Epithelial cell of alveolus of lung (primary cell): ENCODE results near the gene DAPL1. TPM values are rescaled to one million over a fixed set of nuclear protein-coding genes. Genes with fewer than 3 reads are reported as not detected.

Experiments
- total RNA-seq: library from RNA; depleted of rRNA; stranded (reverse); fragments of >200 nt; gene quantifications from 2 replicates; pipeline ENCODE4 v1.2.1, GENCODE V29; 2015

The DAPL1 gene, protein sequence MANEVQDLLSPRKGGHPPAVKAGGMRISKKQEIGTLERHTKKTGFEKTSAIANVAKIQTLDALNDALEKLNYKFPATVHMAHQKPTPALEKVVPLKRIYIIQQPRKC
- total RNA-seq: not detected in 2 replicates

GRCh38 chr2:158795195-158795924, at the start of gene DAPL1:
Gene DAPL1 (plus strand): TSS chr2:158795317. CDS start chr2:158795373, 56 bp downstream.

Other genes starting within 250 kb of the DAPL1 start
- 17.8 and 30.3 TPM in 2 replicates for gene TANC1, start 173.3 kb downstream of the DAPL1 start, total RNA-seq